Astrocyte of the spinal cord (primary cell): ENCODE data around the gene ERF.

Experiments used
- DNase-seq: peaks from one replicate; pipeline ENCODE4 v3.0.0; 2011; ENCODE audit warnings: low read depth, low spot score
- H3K4me3 ChIP-seq: 2 replicates; pipeline ENCODE4 v1.5.1; 2011; ENCODE audit warnings: low read depth, mild to moderate bottlenecking, low read length, moderate library complexity
- in situ Hi-C: cut with HindIII; loops from 2 replicates; pipeline ENCODE4 v1.10.0; 2017; ENCODE audit warnings: low sequenced_read_pairs
- TF ChIP-seq, protein P1 (sequence below): IDR thresholded peaks from 2 replicates; pipeline ENCODE4 v1.5.1; 2012; ENCODE audit warnings: low read depth, mild to moderate bottlenecking, low read length, inconsistent platforms

Gene ERF

DNA sequence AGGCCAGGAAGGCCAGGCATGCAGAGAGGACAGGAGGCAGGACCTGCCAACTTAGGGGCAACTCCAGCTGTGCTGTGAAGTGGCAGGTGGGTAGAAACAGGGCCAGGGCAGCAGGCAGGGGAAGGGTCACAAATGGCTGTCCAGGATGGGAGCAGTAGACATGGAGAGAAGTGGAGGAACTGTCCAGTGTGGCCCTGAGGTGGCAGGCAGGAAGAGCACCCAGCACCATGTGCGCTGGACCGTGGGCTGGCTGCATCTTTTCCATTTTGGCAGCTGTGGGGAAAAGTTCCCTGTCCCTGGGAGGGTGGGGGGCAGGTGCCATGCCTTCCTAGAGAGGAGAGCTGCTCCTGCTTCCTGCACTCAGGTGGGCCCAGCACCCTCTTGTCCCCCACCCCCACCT lies 51.2 kb downstream of the ERF start:
- in situ Hi-C loops, result no loop called here
- DNase-seq, result no peak
- no peak overlapping the region for H3K4me3 ChIP-seq
- TF ChIP-seq, protein P1, sequence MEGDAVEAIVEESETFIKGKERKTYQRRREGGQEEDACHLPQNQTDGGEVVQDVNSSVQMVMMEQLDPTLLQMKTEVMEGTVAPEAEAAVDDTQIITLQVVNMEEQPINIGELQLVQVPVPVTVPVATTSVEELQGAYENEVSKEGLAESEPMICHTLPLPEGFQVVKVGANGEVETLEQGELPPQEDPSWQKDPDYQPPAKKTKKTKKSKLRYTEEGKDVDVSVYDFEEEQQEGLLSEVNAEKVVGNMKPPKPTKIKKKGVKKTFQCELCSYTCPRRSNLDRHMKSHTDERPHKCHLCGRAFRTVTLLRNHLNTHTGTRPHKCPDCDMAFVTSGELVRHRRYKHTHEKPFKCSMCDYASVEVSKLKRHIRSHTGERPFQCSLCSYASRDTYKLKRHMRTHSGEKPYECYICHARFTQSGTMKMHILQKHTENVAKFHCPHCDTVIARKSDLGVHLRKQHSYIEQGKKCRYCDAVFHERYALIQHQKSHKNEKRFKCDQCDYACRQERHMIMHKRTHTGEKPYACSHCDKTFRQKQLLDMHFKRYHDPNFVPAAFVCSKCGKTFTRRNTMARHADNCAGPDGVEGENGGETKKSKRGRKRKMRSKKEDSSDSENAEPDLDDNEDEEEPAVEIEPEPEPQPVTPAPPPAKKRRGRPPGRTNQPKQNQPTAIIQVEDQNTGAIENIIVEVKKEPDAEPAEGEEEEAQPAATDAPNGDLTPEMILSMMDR, result no peak

DNA sequence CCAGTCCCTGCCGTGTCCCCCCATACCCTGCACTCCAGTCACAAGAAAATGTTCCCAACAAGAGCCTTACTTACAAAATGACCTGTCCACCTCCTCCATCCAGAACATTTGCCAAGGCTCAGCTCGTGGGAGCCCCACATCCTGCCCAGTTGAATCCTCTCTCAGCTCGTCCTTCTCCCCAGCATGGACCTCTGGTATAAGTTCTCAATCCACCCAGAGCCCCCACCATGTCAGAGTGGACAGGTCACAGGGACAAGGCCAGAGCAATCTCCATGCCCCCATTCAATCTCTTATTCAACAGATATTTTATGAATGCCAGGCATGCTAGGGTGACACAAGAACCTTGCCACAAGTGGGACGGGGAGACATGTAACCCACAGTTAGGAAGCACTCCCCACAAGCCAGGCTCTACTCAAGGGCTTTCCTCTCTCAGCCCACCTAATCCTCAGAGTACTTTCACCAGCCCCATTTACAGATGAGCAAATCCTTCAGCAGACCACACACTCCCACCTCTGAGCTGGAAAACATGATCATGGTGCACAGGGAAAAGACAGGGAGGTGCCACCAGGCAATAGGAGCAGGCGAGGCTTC lies 52.5 kb downstream of the ERF start:
- no peak overlapping the region for H3K4me3 ChIP-seq
- TF ChIP-seq, protein P1, result no peak

DNA sequence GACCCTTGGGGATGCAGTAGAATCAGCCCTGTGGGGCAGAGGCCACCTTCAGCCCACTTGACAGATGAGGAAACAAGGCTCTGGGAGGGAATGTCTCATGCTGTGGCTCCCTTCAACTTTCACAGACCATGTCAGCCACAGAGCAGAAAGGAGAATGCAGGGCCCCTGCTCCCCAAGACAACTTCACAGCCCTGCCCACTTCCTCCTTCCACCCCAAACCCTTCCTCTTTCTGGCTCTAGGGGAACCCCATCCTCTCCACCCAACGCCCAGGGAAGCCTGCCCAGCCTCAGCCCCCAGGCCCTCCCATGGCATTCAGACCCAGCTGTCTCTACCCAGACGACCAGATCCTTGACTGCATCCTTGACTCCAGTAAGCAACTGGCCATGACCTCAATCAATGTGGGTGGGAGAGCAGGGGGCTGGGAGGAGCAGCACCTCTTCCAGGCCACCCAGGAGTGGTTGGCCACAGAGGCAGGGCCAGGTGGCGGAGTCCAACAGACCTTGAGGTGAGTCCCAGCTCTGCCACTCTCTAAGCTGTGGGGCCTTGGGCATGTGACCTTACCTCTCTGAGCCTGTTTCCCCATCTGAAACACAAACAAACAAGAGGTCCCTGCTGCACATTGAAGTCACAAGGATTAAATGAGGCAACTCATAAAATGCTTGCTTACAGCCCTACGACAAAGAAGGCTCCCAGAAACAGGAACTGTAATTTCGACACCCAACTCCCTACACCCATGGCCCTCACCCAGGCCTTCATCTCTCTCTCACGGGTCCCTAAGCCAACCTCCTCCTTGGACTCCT lies 53.2 kb downstream of the ERF start:
- in situ Hi-C loops, result no loop called here
- DNase-seq, result no peak
- no peak overlapping the region for H3K4me3 ChIP-seq
- TF ChIP-seq, protein P1, result no peak

More for the DNA sequence above, 52.5 kb downstream of the ERF start:
- in situ Hi-C loops, result no loop called here
- no peak for DNase-seq

DNA sequence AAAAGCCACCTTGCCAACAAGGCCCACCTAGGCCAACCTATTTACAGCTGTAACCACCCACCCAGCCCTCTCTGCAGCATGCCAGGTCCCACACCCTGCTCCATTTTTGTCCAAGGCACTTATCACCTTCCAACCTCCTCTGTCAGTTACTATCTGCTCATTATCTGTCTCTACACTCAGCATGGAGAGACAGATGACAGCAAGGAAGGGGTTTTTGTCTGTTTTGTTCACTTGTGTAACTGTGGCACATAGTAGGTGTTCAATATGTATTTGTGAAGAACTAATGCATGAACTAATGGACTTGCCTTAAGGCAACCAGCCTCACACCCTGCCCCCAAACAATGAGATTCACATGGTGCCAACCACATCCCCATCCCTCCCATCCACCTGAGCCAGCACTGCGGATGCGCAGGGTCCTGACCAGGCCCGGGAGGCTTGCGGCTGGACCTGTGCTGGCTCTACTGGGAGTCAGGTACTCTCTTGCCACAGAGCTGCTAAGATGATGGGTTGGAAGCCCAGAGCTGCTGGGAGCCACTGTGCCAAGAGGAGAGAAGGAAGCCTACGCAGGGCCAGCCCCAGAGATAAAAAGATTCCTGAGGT lies 54.7 kb downstream of the ERF start:
- no peak for DNase-seq
- no peak overlapping the region for H3K4me3 ChIP-seq
- TF ChIP-seq, protein P1, result no peak
- in situ Hi-C loops, result no loop called here

DNA sequence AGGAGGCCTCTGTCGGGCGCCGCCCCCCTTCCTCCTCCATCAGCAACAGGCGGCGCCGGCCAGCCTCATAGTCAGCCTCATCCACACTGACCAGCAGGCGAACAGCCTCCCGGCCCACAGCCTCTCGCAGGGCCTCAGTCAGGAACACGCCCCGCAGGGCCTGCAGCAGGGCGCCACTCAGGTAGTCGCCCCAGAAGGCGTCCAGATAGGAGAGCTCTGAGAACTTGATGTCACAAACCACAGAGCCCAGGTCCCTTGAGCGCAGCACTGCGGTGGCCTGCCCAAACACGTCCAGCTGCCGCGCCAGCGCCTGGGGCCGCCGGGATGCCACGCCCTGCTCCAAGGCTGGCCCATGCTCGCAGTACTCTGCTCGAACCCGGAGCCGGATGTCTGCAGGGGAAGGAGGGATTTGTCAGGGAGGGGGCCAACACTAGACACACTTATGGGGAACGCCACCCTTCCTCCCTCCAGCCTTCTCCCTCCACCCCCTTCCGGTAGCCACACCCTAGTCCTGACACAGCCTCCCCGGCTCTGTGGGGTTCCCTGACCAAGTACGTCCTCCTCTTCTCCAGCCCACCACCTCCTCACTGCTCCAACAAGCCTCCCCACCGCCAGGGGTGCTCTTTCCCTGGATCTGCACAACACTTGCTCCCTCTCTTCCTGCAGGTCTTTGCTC lies 55.4 kb downstream of the ERF start:
- TF ChIP-seq, protein P1, result no peak
- in situ Hi-C loops, result no loop called here
- no peak for DNase-seq
- no peak overlapping the region for H3K4me3 ChIP-seq

DNA sequence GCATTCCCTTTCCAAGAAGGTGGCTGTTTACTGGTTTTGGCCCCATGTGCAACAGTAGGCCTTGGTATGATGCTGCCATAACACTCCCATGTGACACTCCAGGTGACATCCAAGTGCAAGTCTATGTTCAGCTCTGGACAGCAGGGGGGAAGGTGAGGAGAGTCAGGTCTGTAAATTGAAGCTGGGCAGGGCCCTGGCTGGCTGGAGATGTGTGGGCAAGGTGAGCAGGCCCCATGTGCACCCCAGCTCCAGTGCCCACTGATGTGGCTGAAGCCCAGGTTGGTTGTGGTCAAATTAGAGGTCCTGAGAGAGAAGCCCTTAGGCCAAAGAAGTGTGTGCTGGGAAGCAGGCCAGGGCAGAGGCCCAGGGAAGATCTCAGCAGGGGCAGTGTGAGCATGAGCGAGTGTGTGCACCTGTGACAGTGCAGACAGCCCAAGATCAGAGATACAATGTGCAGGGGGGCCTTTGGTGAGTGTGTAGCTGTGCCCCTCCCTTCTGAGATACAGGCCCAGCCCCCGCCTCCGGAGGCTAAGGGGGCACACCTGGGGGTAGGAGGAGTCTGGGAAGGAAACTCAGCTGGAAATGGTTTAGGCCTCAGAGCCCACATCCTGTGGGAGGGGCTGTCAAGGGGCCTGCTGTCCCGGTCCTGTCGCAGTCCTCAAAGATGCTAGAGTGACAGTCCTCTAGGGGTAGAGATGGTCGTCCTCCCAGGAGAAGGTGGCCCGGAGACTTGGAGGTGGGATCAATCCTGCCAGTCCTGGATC lies 56.1 kb downstream of the ERF start:
- TF ChIP-seq, protein P1, result no peak
- no peak overlapping the region for H3K4me3 ChIP-seq
- in situ Hi-C loops, result no loop called here
- DNase-seq, result no peak
